HG02981 (cell line): ENCODE results near the gene NRXN3.

Source experiments
- ATAC-seq: cut with Tn5 transposase; IDR thresholded peaks from one replicate; pipeline ENCODE4 v1.9.1; 2021; ENCODE audit warnings: mild to moderate bottlenecking, moderate library complexity; ENCODE audit not compliant: unreplicated experiment

Gene NRXN3

DNA sequence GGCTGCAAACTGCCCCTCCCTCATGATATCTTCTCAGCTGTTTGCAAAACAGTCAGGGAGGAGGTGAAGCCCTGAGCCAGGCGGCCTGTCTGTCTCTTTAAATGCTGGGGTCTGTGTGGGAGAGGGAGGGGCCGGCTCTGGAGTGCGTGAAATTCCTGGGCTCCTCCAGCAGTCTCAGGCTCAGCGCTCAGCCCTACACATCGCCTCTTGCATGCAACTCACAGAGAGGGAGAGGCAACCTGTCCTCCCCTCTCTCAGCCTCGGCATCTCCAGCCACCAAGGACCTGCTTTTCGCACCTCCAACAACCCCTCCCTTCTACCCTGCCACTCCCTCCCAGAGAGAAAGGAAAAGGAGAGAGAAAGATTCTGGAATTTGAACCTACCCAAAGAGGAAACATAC is at the start of gene NRXN3:
Gene NRXN3 (plus strand): TSS at position 171 of the 400 bp plus-strand sequence. CDS start 72,721 bp downstream, outside the sequence.
- ATAC-seq = no peak

GRCh38 chr14:78122436-78122835 is 47.7 kb upstream of the NRXN3 start:
- ATAC-seq = no peak

GRCh38 chr14:78123650-78124253 is 46.4 kb upstream of the NRXN3 start:
- ATAC-seq = no peak

DNA sequence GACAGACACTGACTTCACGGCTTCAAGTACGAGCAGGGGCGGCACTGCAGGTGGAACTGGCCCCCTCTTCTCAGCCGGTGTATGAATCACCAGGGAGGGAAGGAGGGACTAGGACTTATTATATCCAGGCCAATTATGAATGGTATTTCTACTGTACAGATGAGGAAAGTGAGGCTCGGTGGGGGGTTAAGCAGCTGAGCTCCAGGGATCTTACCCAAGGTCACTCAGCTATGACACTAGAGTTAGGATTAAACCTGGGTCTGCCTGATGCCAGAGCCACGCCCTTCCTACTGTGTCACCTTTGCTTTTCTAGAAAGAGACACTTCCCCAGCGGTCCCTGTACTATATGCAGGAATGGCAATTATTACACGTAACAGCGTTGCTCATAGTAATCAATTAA is 42.2 kb upstream of the NRXN3 start:
- ATAC-seq = no peak

DNA sequence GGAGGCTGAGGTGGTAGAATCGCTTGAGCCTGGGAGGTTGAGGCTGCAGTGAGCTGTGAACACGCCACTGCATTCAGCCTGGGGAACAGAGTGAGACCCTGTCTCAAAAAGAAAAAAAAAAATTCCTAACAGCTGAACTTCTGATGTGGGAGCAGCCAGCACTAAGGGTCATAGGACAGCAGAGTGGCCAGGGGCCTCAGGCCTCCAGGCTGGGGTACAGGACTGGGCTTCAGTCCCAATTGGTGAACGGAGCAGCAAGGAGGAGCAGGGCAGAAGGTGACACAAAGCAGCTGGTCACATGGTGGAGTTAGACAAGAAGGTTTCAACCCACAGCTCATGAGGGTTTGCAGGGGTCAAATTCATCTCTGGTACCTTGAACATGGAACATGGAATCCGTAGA is 40.8 kb upstream of the NRXN3 start:
- ATAC-seq = no peak

DNA sequence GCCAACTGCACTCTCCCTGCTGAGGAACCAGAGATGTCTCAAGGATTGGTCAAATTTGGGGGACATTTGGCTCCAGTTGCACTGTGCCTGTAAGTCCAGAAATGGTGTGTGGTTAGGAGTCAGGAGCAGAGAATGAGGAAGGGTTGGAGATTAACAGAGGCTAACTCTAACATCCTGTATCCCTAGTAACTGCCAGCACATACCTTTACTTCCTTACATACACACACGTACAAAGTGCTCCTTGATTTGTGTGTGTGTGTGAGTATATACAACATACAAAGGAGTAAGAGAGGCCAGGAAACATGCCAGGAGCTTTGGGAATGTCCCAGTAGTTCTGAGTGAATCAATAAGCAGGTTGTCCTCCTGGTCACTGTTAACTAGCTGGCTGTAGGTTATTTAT is 39.8 kb upstream of the NRXN3 start:
- no peak for ATAC-seq

DNA sequence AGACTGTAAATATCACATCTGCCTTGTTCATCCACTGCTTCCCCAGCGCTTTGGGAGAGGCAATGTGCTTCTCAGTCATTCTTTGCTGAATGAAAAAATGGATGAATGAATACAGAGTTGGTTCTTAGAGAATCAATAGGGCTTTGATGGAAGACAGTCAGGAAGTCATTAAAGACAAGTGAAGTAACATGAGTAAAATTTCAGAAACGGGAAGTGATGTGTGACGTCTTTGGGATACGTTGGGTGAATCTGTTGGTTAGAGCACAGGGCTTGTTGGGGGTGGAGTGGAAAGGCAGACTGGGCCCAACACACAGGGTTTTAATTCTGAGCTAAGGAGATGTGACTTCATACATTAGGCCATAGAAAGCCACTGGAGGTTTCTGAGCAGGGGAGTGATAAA is 39.0 kb upstream of the NRXN3 start:
- no peak for ATAC-seq

DNA sequence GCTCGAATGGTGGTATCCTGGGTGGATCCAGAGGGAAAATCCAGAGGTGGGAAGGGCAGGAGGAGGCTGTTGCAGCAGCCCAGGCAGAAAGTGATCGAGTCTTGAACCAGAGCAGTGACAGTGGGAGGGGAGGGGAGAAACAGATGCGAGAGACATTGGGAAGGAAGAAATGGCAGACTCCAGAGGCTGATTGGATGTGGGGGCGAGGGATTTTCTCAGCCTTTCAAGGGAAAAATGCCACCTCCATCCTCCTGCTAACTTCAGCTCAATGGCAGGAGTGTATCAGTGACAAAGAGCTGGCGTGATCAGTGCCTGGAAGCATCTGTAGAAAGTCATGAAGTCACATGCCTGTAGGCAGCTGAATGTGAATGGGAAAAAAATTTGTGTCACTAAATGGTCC is 38.6 kb upstream of the NRXN3 start:
- no peak for ATAC-seq

DNA sequence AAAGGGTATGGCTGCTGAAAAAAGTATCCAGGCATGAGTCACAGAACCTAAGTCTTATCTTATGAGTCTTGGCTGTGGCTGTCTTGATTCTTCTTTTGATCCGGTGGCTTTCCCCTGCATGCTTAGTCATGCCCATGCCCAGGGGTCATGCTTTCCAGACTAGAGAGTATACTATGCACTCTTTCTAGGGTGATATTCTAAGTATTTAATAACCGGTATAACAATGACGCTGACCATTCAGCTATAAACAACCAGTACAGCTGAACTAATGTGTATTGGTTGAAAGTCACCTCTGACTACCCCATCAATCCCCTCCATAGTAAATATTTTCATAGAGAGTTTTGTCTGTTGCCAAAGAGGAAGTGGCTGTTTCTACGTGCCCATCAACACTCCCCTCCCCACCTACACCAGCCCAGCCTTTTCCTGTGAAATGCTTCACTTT is 34.7 kb upstream of the NRXN3 start:
- ATAC-seq = no peak

DNA sequence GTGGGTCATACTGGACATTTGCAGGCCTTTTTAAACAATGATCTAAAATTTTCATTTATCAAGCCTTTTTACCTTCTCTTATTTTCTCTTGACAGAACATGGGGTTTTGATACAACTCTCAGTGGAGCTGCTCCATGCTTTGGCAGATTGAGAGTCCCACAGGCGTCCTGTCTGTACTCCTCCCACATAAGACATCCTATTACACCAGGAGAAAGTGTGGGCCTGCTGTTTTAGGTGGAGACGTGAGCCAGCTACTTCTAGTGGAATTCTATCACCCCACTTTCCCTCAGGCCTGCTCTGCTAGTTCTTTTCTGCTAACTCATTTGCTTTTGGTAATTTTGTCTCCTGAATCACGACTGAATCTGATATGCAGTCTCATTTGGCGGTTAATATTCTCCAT is 33.5 kb upstream of the NRXN3 start:
- no peak for ATAC-seq

- no peak for ATAC-seq
Measured at GRCh38 chr14:78141590-78141989, 28.6 kb upstream of the NRXN3 start.

DNA sequence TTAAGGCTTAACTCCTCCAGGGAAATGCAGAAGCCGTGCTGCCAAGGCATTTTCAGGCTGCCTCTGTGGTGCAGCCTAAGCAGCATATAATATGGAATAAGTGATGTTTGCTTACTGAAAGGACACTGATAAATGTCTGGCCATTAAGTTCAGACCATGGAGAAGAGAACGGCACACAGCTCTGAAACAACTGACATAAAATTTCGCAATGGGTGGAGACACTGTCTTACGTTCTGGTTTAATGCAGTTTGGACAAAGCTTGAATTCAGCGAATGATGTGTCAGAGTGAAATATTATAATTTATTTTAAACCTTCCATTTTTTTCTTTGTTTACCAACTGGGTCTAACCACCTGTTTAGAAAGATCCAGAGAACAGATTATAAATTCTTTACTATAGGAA is 27.2 kb upstream of the NRXN3 start:
- ATAC-seq = no peak

DNA sequence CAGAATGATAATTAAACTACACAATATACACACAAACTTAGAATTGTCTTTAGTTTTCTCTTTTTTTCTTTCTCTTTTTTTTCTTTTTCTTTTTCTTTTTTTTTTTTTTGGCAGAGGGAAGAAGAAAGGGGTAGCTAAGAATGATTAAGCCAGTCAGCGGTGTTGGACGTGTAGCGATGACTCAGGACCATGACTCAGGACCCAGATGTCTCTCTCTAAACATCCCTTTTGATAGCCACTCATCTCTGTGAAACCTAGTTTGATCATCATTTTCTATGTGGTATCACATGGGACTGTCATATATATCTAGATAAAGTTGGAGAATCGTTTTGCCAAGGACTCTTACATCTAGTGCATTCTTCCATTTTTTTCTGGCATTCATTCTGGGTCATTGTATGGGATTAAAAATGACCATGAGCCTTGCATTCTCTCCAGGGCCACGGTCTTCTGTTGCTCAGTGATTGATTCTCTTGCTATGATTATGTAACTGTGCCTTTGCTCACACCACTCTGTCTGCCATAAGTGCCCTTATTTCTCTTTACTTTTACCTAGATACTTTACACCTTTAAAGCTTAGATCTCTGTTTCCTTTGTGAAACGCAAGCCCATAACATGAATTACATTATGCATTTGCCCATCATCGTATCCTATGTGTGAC is 26.6 kb upstream of the NRXN3 start:
- no peak for ATAC-seq

DNA sequence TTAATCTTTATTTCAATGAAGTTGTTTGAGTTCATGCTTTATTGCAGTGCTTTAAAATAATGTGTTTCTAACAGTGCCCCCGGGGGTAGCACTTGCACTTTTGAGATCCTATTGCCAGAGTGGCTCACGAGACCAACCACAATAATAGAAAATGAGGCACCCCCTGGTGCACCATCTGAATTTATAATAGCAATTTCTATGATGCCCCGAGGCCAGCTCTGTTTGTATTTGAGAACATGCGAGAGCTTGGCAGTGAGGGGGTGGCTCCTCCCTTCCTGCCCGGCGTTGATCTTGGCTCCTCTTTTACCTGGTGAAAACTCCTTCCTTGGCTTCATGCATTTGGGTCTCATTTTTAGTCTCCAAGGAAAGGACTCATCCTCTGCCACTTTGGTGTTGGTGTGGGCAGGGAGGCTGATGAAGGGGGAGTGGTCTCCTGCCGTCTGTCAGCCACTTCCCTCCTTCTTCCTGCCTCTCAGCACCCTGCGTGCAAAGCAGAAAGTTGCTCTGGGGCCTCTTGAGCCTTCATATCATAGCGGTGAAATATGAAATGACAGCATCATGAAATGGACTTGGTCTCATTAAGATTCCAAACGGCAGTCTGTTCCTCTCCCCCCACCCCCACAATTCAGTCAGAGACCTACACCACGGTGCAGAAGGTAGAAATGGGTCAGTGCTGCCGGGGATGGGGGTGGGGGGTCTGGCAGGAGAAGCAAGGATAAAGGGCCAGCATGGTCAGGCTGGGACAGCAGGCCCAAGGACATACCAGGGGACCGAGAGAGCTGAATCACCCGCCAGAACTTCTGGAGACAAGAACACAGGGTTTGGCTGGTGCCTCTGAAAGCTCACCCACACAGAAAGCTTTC is 17.7 kb upstream of the NRXN3 start:
- ATAC-seq = no peak

DNA sequence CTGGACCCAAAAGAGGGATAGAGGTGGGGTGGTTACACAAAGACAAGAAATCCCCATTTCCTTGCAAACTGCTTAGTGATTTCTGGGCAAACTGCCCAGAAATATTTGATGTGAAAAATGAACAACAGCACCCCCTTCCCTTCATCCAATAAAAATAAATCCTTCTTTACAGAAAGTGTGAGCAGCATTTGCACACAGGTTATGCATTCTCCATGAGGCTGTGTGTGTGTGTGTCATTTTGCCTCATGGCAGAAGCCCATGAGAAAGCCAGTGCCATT is 17.2 kb upstream of the NRXN3 start:
- ATAC-seq = no peak

- ATAC-seq = no peak
Measured at GRCh38 chr14:78154827-78155226, 15.3 kb upstream of the NRXN3 start.

DNA sequence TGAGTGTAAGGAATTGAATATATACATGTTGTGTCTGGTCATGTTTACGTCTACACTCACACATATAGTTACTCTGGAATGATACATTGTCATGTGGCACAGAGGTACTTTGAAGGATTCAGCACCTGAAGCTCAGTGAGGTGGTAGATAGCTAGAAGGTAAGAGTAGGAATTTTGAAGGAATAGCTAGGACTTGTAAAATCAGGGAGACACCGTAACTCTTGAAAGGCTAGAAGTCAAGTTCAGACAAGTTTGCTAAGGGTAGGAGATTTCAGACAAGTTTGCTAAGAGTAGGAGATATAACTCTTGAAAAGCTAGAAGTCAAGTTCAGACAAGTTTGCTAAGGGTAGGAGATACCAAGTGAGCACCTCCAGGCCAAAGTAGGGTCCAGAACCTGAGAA is 14.0 kb upstream of the NRXN3 start:
- no peak for ATAC-seq

- no peak for ATAC-seq
Measured at GRCh38 chr14:78157494-78158437, 12.4 kb upstream of the NRXN3 start.

GRCh38 chr14:78162202-78162601 is 8.0 kb upstream of the NRXN3 start:
- no peak for ATAC-seq

GRCh38 chr14:78164226-78164853 is 5.8 kb upstream of the NRXN3 start:
- ATAC-seq = no peak

GRCh38 chr14:78172428-78172827 is 2.3 kb downstream of the NRXN3 start:
- no peak for ATAC-seq
